Mesothelial cell of epicardium (in vitro differentiated cells): ENCODE measurements around the gene SERPINH1. TPM values are rescaled to one million over a fixed set of nuclear protein-coding genes. Genes with fewer than 3 reads are reported as not detected.

Source experiments
- DNase-seq, 2 experiments: peaks; one replicate each; pipeline ENCODE4 v3.0.0; 2021; ENCODE audit warnings: low spot score in 2 of 2; ENCODE audit not compliant: unreplicated experiment in 2 of 2
- H3K27ac Mint-ChIP-seq: 2 replicates; pipeline ENCODE4 v1.8.0; 2021; ENCODE audit warnings: mixed read lengths
- H3K27me3 Mint-ChIP-seq: 2 replicates; pipeline ENCODE4 v1.8.0; 2021; ENCODE audit warnings: low read depth, mixed read lengths
- H3K36me3 Mint-ChIP-seq: 2 replicates; pipeline ENCODE4 v1.8.0; 2021; ENCODE audit warnings: mixed read lengths
- H3K4me1 Mint-ChIP-seq: 2 replicates; pipeline ENCODE4 v1.8.0; 2021; ENCODE audit warnings: mixed read lengths
- H3K4me3 Mint-ChIP-seq: 2 replicates; pipeline ENCODE4 v1.8.0; 2021; ENCODE audit warnings: mild to moderate bottlenecking, moderate library complexity, mixed read lengths
- H3K9me3 Mint-ChIP-seq: 2 replicates; pipeline ENCODE4 v1.8.0; 2021; ENCODE audit warnings: mixed read lengths
- CTCF ChIP-seq: fragments of 200-600 bp; sonication (generic); IDR thresholded peaks from one replicate; pipeline ENCODE4 v1.5.0; 2021; ENCODE audit warnings: antibody characterized with exemption; ENCODE audit not compliant: unreplicated experiment
- total RNA-seq: library from RNA; stranded (reverse); gene quantifications from 3 replicates; pipeline ENCODE4 v1.2.1, GENCODE V29; 2021

Gene SERPINH1
- total RNA-seq, 1 donor from 2014 or later = 375 TPM

GRCh38 chr11:75518204-75518549 lies 43.9 kb upstream of the SERPINH1 start:
- H3K4me1 Mint-ChIP-seq = peaks cover 15% of the 10 kb centered on the region
- DNase-seq = no peak
- H3K27me3 Mint-ChIP-seq = peaks cover 11% of the 10 kb centered on the region
- H3K36me3 Mint-ChIP-seq = no peaks in the 10 kb centered on the region
- H3K4me3 Mint-ChIP-seq = no peak overlapping the region
- no peak for TF ChIP-seq CTCF
- peaks cover 3% of the 10 kb centered on the region for H3K9me3 Mint-ChIP-seq
- no peak overlapping the region for H3K27ac Mint-ChIP-seq

GRCh38 chr11:75518771-75519653 lies 43.0 kb upstream of the SERPINH1 start:
- H3K36me3 Mint-ChIP-seq = no peaks in the 10 kb centered on the region
- no peak overlapping the region for H3K27ac Mint-ChIP-seq
- peaks cover 3% of the 10 kb centered on the region for H3K9me3 Mint-ChIP-seq
- peaks cover 15% of the 10 kb centered on the region for H3K4me1 Mint-ChIP-seq
- no peak for DNase-seq
- TF ChIP-seq CTCF = no peak
- H3K4me3 Mint-ChIP-seq = no peak overlapping the region
- H3K27me3 Mint-ChIP-seq = peaks cover 20% of the 10 kb centered on the region

GRCh38 chr11:75520688-75521087 lies 41.4 kb upstream of the SERPINH1 start:
- H3K36me3 Mint-ChIP-seq = no peaks in the 10 kb centered on the region
- DNase-seq = no peak
- no peak overlapping the region for H3K27ac Mint-ChIP-seq
- peaks cover 34% of the 10 kb centered on the region for H3K27me3 Mint-ChIP-seq
- H3K4me3 Mint-ChIP-seq = no peak overlapping the region
- H3K9me3 Mint-ChIP-seq = peaks cover 3% of the 10 kb centered on the region
- H3K4me1 Mint-ChIP-seq = peaks cover 16% of the 10 kb centered on the region
- TF ChIP-seq CTCF = no peak

- Mint-ChIP-seq H3K9me3 (no peaks in the 10 kb centered on the region), H3K27me3 (peaks cover 38% of the 10 kb centered on the region), H3K4me1 (peaks cover 17% of the 10 kb centered on the region), H3K36me3 (no peaks in the 10 kb centered on the region), H3K4me3 (no peak overlapping the region), H3K27ac (no peak overlapping the region)
- DNase-seq = no peak
- TF ChIP-seq CTCF = no peak
Measured at GRCh38 chr11:75522286-75523044, 39.6 kb upstream of the SERPINH1 start.

- H3K9me3 Mint-ChIP-seq = no peaks in the 10 kb centered on the region
- H3K36me3 Mint-ChIP-seq = no peaks in the 10 kb centered on the region
- peaks cover 40% of the 10 kb centered on the region for H3K27me3 Mint-ChIP-seq
- H3K27ac Mint-ChIP-seq = no peak overlapping the region
- H3K4me3 Mint-ChIP-seq = no peak overlapping the region
- DNase-seq = no peak
- H3K4me1 Mint-ChIP-seq = peaks cover 16% of the 10 kb centered on the region
- TF ChIP-seq CTCF = no peak
Measured at GRCh38 chr11:75523189-75523588, 38.9 kb upstream of the SERPINH1 start.
